ENCODE results near the gene EPB41L3. TPM values are rescaled to one million over a fixed set of nuclear protein-coding genes. Genes with fewer than 3 reads are reported as not detected.

EPB41L3 gene
- total RNA-seq, 1 donor from 2014 or later, result 41.7 TPM

GRCh38 chr18:5510135-5510846, 33.5 kb downstream of the EPB41L3 start:
- H3K36me3 Mint-ChIP-seq (ENCODE audit: insufficient read depth), result no peaks in the 10 kb centered on the region
- no peak for TF ChIP-seq CTCF (IDR thresholded peaks at IDR 0.05; ENCODE audit: unreplicated experiment)
- no peak overlapping the region for H3K27ac Mint-ChIP-seq
- no peak overlapping the region for H3K4me3 Mint-ChIP-seq (ENCODE audit: low read depth)
- no peaks in the 10 kb centered on the region for H3K27me3 Mint-ChIP-seq
- DNase-seq (ENCODE audit: low spot score, unreplicated experiment), result no peak
- peaks cover 14% of the 10 kb centered on the region for H3K4me1 Mint-ChIP-seq (ENCODE audit: low read depth)
- no peaks in the 10 kb centered on the region for H3K9me3 Mint-ChIP-seq (ENCODE audit: low read depth)

- no peak for TF ChIP-seq CTCF (IDR thresholded peaks at IDR 0.05; ENCODE audit: unreplicated experiment)
- Mint-ChIP-seq H3K4me1 (ENCODE audit: low read depth) (peaks cover 12% of the 10 kb centered on the region), H3K9me3 (ENCODE audit: low read depth) (no peaks in the 10 kb centered on the region), H3K27me3 (no peaks in the 10 kb centered on the region), H3K36me3 (ENCODE audit: insufficient read depth) (no peaks in the 10 kb centered on the region), H3K27ac (no peak overlapping the region), H3K4me3 (ENCODE audit: low read depth) (no peak overlapping the region)
- no peak for DNase-seq (ENCODE audit: low spot score, unreplicated experiment)
Measured at GRCh38 chr18:5508821-5509220, 35.0 kb downstream of the EPB41L3 start.

GRCh38 chr18:5507756-5508155, 36.0 kb downstream of the EPB41L3 start:
- Mint-ChIP-seq H3K36me3 (ENCODE audit: insufficient read depth) (no peaks in the 10 kb centered on the region), H3K27ac (no peak overlapping the region), H3K4me3 (ENCODE audit: low read depth) (no peak overlapping the region), H3K9me3 (ENCODE audit: low read depth) (no peaks in the 10 kb centered on the region), H3K4me1 (ENCODE audit: low read depth) (peaks cover 12% of the 10 kb centered on the region), H3K27me3 (no peaks in the 10 kb centered on the region)
- no peak for DNase-seq (ENCODE audit: low spot score, unreplicated experiment)
- TF ChIP-seq CTCF (IDR thresholded peaks at IDR 0.05; ENCODE audit: unreplicated experiment), result no peak

GRCh38 chr18:5506174-5506573, 37.6 kb downstream of the EPB41L3 start:
- Mint-ChIP-seq H3K4me3 (ENCODE audit: low read depth) (no peak overlapping the region), H3K4me1 (ENCODE audit: low read depth) (peaks cover 9% of the 10 kb centered on the region), H3K36me3 (ENCODE audit: insufficient read depth) (no peaks in the 10 kb centered on the region), H3K27me3 (no peaks in the 10 kb centered on the region), H3K27ac (no peak overlapping the region), H3K9me3 (ENCODE audit: low read depth) (no peaks in the 10 kb centered on the region)
- TF ChIP-seq CTCF (IDR thresholded peaks at IDR 0.05; ENCODE audit: unreplicated experiment), result no peak
- DNase-seq (ENCODE audit: low spot score, unreplicated experiment), result no peak

- H3K36me3 Mint-ChIP-seq (ENCODE audit: insufficient read depth), result no peaks in the 10 kb centered on the region
- no peaks in the 10 kb centered on the region for H3K9me3 Mint-ChIP-seq (ENCODE audit: low read depth)
- no peak for DNase-seq (ENCODE audit: low spot score, unreplicated experiment)
- TF ChIP-seq CTCF (IDR thresholded peaks at IDR 0.05; ENCODE audit: unreplicated experiment), result no peak
- no peaks in the 10 kb centered on the region for H3K27me3 Mint-ChIP-seq
- peaks cover 2% of the 10 kb centered on the region for H3K4me1 Mint-ChIP-seq (ENCODE audit: low read depth)
- no peak overlapping the region for H3K4me3 Mint-ChIP-seq (ENCODE audit: low read depth)
- no peak overlapping the region for H3K27ac Mint-ChIP-seq
Measured at GRCh38 chr18:5503740-5504139, 40.1 kb downstream of the EPB41L3 start.
